Measurements from ENCODE around the gene IL17RA. TPM values are rescaled to one million over a fixed set of nuclear protein-coding genes. Genes with fewer than 3 reads are reported as not detected.
A peak's percentile ranks its signal among the peaks of the same experiment; 100 is the strongest.

IL17RA gene
- total RNA-seq, 2 donors from 2014 or later = 7.9 to 12.2 TPM

- TF ChIP-seq CTCF (IDR thresholded peaks at IDR 0.05) = no peak
- Histone ChIP-seq H3K36me3 (peaks cover 22% of the 10 kb centered on the region), H3K4me3 (no peak overlapping the region), H3K27me3 (no peaks in the 10 kb centered on the region), H3K4me1 (peaks cover 0 to 4% of the 10 kb centered on the region in 2 donors), H3K9me3 (no peaks in the 10 kb centered on the region), H3K27ac (no peak overlapping the region)
- no peak for DNase-seq (ENCODE audit: low spot score)
These were observed 64.4 kb downstream of the IL17RA start for GRCh38 chr22:17149076-17149815.

- no peak for DNase-seq (ENCODE audit: low spot score)
- H3K27ac ChIP-seq = no peak overlapping the region
- H3K4me1 ChIP-seq = peaks cover 0 to 28% of the 10 kb centered on the region in 2 donors
- no peak overlapping the region for H3K4me3 ChIP-seq
- H3K27me3 ChIP-seq = no peaks in the 10 kb centered on the region
- peaks cover 15% of the 10 kb centered on the region for H3K36me3 ChIP-seq
- H3K9me3 ChIP-seq = no peaks in the 10 kb centered on the region
- TF ChIP-seq CTCF (IDR thresholded peaks at IDR 0.05) = no peak
These were observed 67.5 kb downstream of the IL17RA start for GRCh38 chr22:17152340-17152739.

- TF ChIP-seq CTCF (IDR thresholded peaks at IDR 0.05) = no peak
- Histone ChIP-seq H3K9me3 (no peaks in the 10 kb centered on the region), H3K4me1 (peaks cover 0 to 35% of the 10 kb centered on the region in 2 donors), H3K27ac (no peak overlapping the region), H3K4me3 (no peak overlapping the region), H3K36me3 (peaks cover 9% of the 10 kb centered on the region), H3K27me3 (no peaks in the 10 kb centered on the region)
- no peak for DNase-seq (ENCODE audit: low spot score)
These were observed 68.2 kb downstream of the IL17RA start for GRCh38 chr22:17152971-17153370.

DNA sequence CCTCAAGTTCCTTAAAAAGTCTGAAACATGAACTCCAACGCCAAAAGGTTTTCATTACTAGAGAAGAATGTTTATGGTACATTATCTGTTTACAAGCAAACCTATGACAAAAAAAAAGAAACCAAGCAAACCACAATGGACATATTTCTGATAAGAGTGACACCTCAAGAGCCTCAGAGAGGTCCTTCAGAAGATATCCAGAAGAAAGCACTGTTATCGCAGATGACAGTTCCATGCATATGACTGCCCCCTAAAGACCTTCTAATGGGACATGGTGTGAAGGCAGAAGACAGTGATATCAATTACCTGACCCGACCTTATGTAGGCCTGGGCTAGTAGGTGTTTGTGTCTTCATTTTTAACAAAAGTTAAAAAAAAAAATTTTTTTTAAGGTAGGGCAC, 71.1 kb downstream of the IL17RA start:
- Histone ChIP-seq H3K27me3 (no peaks in the 10 kb centered on the region), H3K36me3 (no peaks in the 10 kb centered on the region), H3K4me1 (peaks cover 0 to 50% of the 10 kb centered on the region in 2 donors), H3K9me3 (no peaks in the 10 kb centered on the region), H3K27ac (no peak overlapping the region), H3K4me3 (no peak overlapping the region)
- no peak for TF ChIP-seq CTCF (IDR thresholded peaks at IDR 0.05)
- no peak for DNase-seq (ENCODE audit: low spot score)

DNA sequence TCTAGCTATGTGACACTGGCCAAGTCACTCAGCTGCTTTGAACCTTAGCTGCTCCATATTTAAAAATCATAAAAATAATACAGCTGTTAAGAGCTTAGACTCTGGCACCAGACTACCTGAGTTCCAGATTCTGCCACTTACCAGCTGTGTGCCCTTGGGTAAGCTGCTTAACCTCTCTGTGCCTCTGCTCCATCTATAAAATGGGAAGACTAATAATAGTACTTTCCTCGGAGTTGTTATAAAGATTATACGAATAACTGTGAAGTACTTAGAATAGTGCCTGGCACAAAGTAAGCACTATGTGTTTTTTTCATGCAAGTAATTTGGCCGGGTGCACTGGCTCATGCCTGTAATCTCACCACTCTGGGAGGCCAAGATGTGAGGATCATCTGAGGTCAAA, 72.9 kb downstream of the IL17RA start:
- no peak for TF ChIP-seq CTCF (IDR thresholded peaks at IDR 0.05)
- no peaks in the 10 kb centered on the region for H3K36me3 ChIP-seq
- DNase-seq (ENCODE audit: low spot score) = no peak
- H3K27me3 ChIP-seq = no peaks in the 10 kb centered on the region
- no peaks in the 10 kb centered on the region for H3K9me3 ChIP-seq
- peak overlapping the region; percentile 89 to 93 for H3K27ac ChIP-seq
- H3K4me1 ChIP-seq = peaks cover 0 to 47% of the 10 kb centered on the region in 2 donors
- peak overlapping the region; percentile 50 to 73 for H3K4me3 ChIP-seq

- H3K4me3 ChIP-seq = peak overlapping the region; percentile 50 to 73
- no peaks in the 10 kb centered on the region for H3K9me3 ChIP-seq
- DNase-seq (ENCODE audit: low spot score) = no peak
- no peak for TF ChIP-seq CTCF (IDR thresholded peaks at IDR 0.05)
- peak overlapping the region; percentile 89 to 93 for H3K27ac ChIP-seq
- no peaks in the 10 kb centered on the region for H3K36me3 ChIP-seq
- H3K27me3 ChIP-seq = no peaks in the 10 kb centered on the region
- peaks cover 0 to 47% of the 10 kb centered on the region in 2 donors for H3K4me1 ChIP-seq
These were observed 73.4 kb downstream of the IL17RA start for GRCh38 chr22:17158176-17158567.
